Measurements from ENCODE around the gene CSF2. TPM values are rescaled to one million over a fixed set of nuclear protein-coding genes. Genes with fewer than 3 reads are reported as not detected.

The CSF2 gene
- total RNA-seq, 2 donors from 2014 or later: not detected

DNA sequence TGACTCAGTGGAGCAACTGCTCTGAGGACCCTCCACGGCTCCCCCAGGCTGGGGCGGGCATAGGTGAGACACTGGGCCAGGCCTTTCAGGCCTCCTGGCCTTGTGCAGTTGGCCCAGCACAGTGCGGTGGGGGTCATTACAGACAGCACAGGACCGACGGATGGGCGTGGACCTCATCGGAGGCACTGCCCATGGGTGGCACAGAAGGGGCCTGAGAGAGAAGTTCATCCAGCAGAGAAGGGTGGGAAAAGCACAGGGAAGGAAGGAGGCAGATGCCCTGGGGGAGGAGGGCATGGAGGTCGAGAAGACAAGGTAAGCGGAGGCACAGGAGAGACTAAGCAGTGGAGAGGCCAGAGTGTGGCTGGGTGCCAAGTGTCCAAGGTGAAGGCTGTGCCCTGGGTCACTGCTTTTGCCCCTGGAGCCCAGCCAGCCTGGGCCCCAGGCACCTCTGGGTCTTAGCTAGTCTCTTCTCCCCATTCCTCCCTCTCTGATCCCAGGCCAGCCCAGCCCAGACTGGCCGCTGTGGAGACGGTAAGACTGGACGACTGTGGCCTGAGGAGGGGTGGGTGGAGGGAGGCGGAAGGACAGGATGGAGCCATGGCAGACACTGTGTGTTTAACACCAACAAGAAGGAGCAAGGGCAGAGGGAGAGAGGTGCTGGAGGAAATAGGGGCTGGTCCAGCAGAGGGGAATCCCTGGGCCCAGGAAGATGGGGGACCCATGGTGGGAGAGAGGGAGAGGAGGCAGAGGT, 7.5 kb upstream of the CSF2 start:
- ATAC-seq (ENCODE audit: insufficient number of reproducible peaks, low FRiP score, low read depth) (no peak), DNase-seq (ENCODE audit: low spot score) (no peak)
- H3K9me3 ChIP-seq: no peaks in the 10 kb centered on the region
- no peaks in the 10 kb centered on the region for H3K4me1 ChIP-seq (ENCODE audit: control insufficient read depth in 1 of 2, low read depth in 2 of 2)
- no peak overlapping the region for H3K4me3 ChIP-seq
- no peak for TF ChIP-seq CTCF (IDR thresholded peaks at IDR 0.05)
- H3K27ac ChIP-seq: no peak overlapping the region
- H3K27me3 ChIP-seq (replicated peaks; ENCODE audit: insufficient read depth): no peaks in the 10 kb centered on the region
- H3K36me3 ChIP-seq: no peaks in the 10 kb centered on the region

DNA sequence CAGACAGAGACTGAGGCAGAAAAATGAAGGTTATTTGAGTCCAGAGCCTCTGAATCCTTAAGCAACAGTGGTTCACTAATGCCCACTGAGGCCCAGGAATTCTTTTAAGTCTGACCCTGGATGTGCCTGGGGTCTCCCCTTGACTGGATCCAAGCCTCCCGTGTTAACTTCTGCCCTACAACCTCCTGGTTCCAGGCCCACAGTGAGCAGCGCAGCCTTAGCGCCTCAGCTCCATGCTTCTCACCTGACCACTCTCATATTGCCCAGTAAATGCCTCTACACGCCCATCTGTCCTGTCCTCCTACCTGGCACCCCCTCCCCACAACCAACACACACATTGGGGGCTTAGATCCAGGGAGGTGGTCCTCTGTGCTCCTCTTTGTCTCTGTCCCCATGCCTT, 6.7 kb upstream of the CSF2 start:
- DNase-seq (ENCODE audit: low spot score): no peak

DNA sequence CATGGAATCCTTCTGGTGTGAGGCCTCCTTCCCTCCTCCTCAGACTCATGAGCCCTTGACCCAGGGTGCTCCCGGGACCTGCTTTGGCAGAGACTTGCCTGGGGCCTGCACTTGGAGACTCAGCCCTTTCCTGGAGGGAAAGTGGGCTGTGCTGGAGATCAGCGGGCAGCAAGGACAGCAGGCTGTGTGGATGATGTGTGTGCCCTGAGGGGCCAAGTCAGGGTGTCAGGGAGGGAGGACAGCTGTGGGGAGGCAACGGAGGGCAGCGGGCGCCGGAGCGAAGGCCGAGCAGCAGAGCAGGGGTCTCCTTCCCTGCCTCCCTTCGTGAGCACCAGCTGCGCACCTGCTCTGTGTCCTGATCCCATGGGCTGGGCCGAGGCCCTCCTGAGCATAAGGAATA, 6.1 kb upstream of the CSF2 start:
- Histone ChIP-seq H3K36me3 (no peaks in the 10 kb centered on the region), H3K27me3 (replicated peaks; ENCODE audit: insufficient read depth) (no peaks in the 10 kb centered on the region), H3K4me3 (no peak overlapping the region), H3K27ac (no peak overlapping the region), H3K9me3 (no peaks in the 10 kb centered on the region), H3K4me1 (ENCODE audit: control insufficient read depth in 1 of 2, low read depth in 2 of 2) (no peaks in the 10 kb centered on the region)
- no peak for TF ChIP-seq CTCF (IDR thresholded peaks at IDR 0.05)
- no peak for DNase-seq (ENCODE audit: low spot score)
- no peak for ATAC-seq (ENCODE audit: insufficient number of reproducible peaks, low FRiP score, low read depth)

More for the DNA sequence above, 6.7 kb upstream of the CSF2 start:
- no peak for TF ChIP-seq CTCF (IDR thresholded peaks at IDR 0.05)
- Histone ChIP-seq H3K27ac (no peak overlapping the region), H3K9me3 (no peaks in the 10 kb centered on the region), H3K4me1 (ENCODE audit: control insufficient read depth in 1 of 2, low read depth in 2 of 2) (no peaks in the 10 kb centered on the region), H3K36me3 (no peaks in the 10 kb centered on the region), H3K4me3 (no peak overlapping the region), H3K27me3 (replicated peaks; ENCODE audit: insufficient read depth) (no peaks in the 10 kb centered on the region)
- no peak for ATAC-seq (ENCODE audit: insufficient number of reproducible peaks, low FRiP score, low read depth)

GRCh38 chr5:132067941-132068808, 5.4 kb upstream of the CSF2 start:
- ATAC-seq (ENCODE audit: insufficient number of reproducible peaks, low FRiP score, low read depth): no peak
- Histone ChIP-seq H3K4me1 (ENCODE audit: control insufficient read depth in 1 of 2, low read depth in 2 of 2) (no peaks in the 10 kb centered on the region), H3K27ac (no peak overlapping the region), H3K27me3 (replicated peaks; ENCODE audit: insufficient read depth) (no peaks in the 10 kb centered on the region), H3K4me3 (no peak overlapping the region), H3K9me3 (no peaks in the 10 kb centered on the region), H3K36me3 (no peaks in the 10 kb centered on the region)
- DNase-seq (ENCODE audit: low spot score): no peak
- no peak for TF ChIP-seq CTCF (IDR thresholded peaks at IDR 0.05)

- H3K9me3 ChIP-seq: no peaks in the 10 kb centered on the region
- H3K36me3 ChIP-seq: no peaks in the 10 kb centered on the region
- H3K4me1 ChIP-seq (ENCODE audit: control insufficient read depth in 1 of 2, low read depth in 2 of 2): no peaks in the 10 kb centered on the region
- H3K4me3 ChIP-seq: no peak overlapping the region
- no peak for TF ChIP-seq CTCF (IDR thresholded peaks at IDR 0.05)
- no peaks in the 10 kb centered on the region for H3K27me3 ChIP-seq (replicated peaks; ENCODE audit: insufficient read depth)
- H3K27ac ChIP-seq: no peak overlapping the region
- ATAC-seq (ENCODE audit: insufficient number of reproducible peaks, low FRiP score, low read depth): no peak
- DNase-seq (ENCODE audit: low spot score): no peak
Measured at GRCh38 chr5:132069561-132069960, 4.0 kb upstream of the CSF2 start.
